ENCODE data around the gene RANGAP1. TPM values are rescaled to one million over a fixed set of nuclear protein-coding genes. Genes with fewer than 3 reads are reported as not detected.

The RANGAP1 gene
- polyA plus RNA-seq, 2 of the 4 experiments (the other 2 are of a cell fraction): 44.9 to 75.1 TPM

DNA sequence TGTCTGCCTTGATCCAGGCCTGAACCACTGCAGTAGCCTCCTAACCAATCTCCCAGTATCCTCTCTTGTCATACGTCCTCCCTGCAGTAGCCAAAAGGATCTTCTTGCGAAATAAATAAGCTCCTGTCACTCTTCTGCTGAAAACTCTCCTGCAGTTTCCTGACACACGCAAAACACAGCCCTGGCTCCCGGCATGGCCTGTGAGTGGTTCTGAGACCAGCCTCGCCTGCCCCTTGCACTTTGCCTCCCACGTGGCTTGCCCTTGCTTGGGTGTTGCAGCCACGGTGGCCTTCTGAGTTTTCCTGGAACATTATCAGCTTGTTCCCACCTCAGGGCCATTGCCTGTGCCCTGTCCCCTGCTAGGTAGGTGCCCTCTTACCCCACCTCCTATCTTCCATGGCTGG is 22.6 kb upstream of the RANGAP1 start (continued):
- TF ChIP-seq REST (IDR thresholded peaks at IDR 0.05) (no peak), E2F6 (IDR thresholded peaks at IDR 0.05; ENCODE audit: borderline replicate concordance, low read depth) (no peak)

- H3K4me1 ChIP-seq: peaks cover 18% of the 10 kb centered on the region
- no peak overlapping the region for H3K4me3 ChIP-seq
- 75% methylated on average over 3 of the region's 3 CpGs for WGBS (ENCODE audit: missing lambda C conversion rate)
- H3K27ac ChIP-seq: no peak overlapping the region
- ATAC-seq: peak in 1 of 2 experiments; percentile 36; a peak in 3 of 6 replicates
- FAIRE-seq: no peak
- H3K4me2 ChIP-seq: no peak overlapping the region
- no peak for TF ChIP-seq CBX8 (IDR thresholded peaks at IDR 0.05)
- TF ChIP-seq SREBF2 (IDR thresholded peaks at IDR 0.05): no peak
- TF ChIP-seq CHD2 (IDR thresholded peaks at IDR 0.05; ENCODE audit: low read length, partially characterized antibody): no peak
- TF ChIP-seq HDAC2 (IDR thresholded peaks at IDR 0.05): no peak
- TF ChIP-seq ZFP36 (IDR thresholded peaks at IDR 0.05; ENCODE audit: borderline replicate concordance, partially characterized antibody): no peak
- no peak for TF ChIP-seq JUNB (IDR thresholded peaks at IDR 0.05)
- TF ChIP-seq SMC3 (IDR thresholded peaks at IDR 0.05): no peak
- TF ChIP-seq RARB (CRISPR knock-in tag; IDR thresholded peaks at IDR 0.05): no peak
- ChIA-PET POLR2A (interaction anchor here (1.4 kb wide), 1 partner anchor 356 kb away, joined by 3 read pairs; the partner anchor contains the start of gene RBX1), CTCF (interaction anchor here (1.7 kb wide), 1 partner anchor 386 kb away, joined by 5 read pairs; no protein-coding TSS in a partner anchor)
- no peak for DNase-seq (ENCODE audit: low read depth in 1 of 2, low spot score in 1 of 2)
- H3K9me3 ChIP-seq: no peaks in the 10 kb centered on the region
These were observed 22.1 kb upstream of the RANGAP1 start for GRCh38 chr22:41308054-41308453.

DNA sequence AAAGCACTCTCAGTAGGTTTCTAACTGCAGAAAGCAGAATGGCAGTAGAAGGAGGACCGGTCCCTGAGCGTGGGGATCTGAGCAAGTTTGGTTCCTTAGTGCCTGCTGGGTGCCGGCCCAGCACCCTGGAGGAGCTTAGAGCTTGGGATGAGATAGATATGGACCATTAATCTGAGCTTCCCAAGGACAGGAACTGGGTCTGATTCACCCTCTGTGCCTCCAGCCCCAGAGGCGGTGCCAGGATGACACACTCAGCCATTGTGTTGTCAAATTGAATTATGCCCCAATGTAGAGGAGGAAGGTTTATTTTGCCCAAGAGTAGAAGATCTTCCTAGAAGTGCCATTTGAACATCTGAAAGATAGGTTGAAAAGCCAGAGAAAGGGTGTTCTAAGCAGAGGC is 19.7 kb upstream of the RANGAP1 start:
- DNase-seq (ENCODE audit: low read depth in 1 of 2, low spot score in 1 of 2) (peak in 1 of 2 experiments; percentile 24), FAIRE-seq (no peak), ATAC-seq (peak; percentile 37 to 41; a peak in 3 of 6 replicates)
- no peak overlapping the region for H3K4me2 ChIP-seq
- WGBS (ENCODE audit: missing lambda C conversion rate): 70% methylated on average over 4 of the region's 4 CpGs
- ChIA-PET POLR2A (no interaction called here), CTCF (interaction anchor here (1.1 kb wide), 1 partner anchor 41 kb away, joined by 6 read pairs; no protein-coding TSS in a partner anchor)
- H3K9me3 ChIP-seq: no peaks in the 10 kb centered on the region
- TF ChIP-seq HOXB13 (CRISPR knock-in tag; IDR thresholded peaks at IDR 0.05; ENCODE audit: low read depth) (no peak), ZC3H11A (IDR thresholded peaks at IDR 0.05) (no peak), CBX8 (IDR thresholded peaks at IDR 0.05) (no peak), KDM1A (IDR thresholded peaks at IDR 0.05; ENCODE audit: low read depth) (no peak), HOXA7 (CRISPR knock-in tag; IDR thresholded peaks at IDR 0.05) (no peak), CBX2 (IDR thresholded peaks at IDR 0.05; ENCODE audit: borderline replicate concordance, low read depth) (no peak), BCL3 (IDR thresholded peaks at IDR 0.05) (no peak), USF2 (IDR thresholded peaks at IDR 0.05) (no peak), FOSB (CRISPR knock-in tag; IDR thresholded peaks at IDR 0.05) (no peak), JUNB (IDR thresholded peaks at IDR 0.05) (no peak), EHMT2 (IDR thresholded peaks at IDR 0.05; ENCODE audit: low read depth) (no peak), CHD4 (IDR thresholded peaks at IDR 0.05; ENCODE audit: borderline replicate concordance) (no peak), TP53 (CRISPR knock-in tag; IDR thresholded peaks at IDR 0.05) (no peak), ATOH8 (CRISPR knock-in tag; IDR thresholded peaks at IDR 0.05; ENCODE audit: low read depth) (no peak)
- TF ChIP-seq, protein P1, sequence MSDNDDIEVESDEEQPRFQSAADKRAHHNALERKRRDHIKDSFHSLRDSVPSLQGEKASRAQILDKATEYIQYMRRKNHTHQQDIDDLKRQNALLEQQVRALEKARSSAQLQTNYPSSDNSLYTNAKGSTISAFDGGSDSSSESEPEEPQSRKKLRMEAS (IDR thresholded peaks at IDR 0.05): no peak
- H3K4me3 ChIP-seq: no peak overlapping the region
- peaks cover 19% of the 10 kb centered on the region for H3K4me1 ChIP-seq
- no peak overlapping the region for H3K27ac ChIP-seq
